Measurements from ENCODE around the gene SPANXN2. TPM values are rescaled to one million over a fixed set of nuclear protein-coding genes. Genes with fewer than 3 reads are reported as not detected.
"Not testable (repeated sequence)": the region's sequence is repeated elsewhere in the genome, so short reads cannot be mapped to it uniquely, and the experiment has no call there.

Gene SPANXN2
- not detected for total RNA-seq

- DNase-seq = not testable (repeated sequence)
These were observed at the start of gene SPANXN2 for GRCh38 chrX:143720652-143721051. Gene SPANXN2 (minus strand): TSS chrX:143720752. CDS start chrX:143720668, 84 bp downstream.

DNA sequence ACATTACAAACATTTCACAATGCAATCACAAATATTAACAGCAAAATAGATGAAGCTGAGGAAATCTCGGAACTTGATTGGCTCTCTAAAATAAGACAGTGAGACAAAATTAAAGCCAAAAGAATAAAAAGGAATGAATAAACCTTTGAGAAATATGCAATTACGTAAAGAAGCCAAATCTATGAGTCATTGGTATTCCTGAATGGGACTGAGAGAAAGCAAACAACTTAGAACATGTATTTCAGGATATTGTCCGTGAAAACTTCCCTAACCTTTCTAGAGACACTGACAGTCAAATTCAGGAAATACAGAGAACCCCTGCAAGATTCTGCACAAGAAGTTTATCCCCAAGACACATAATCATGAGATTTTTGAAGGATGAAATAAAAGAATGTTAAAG is 48.4 kb upstream of the SPANXN2 start:
- no peak for DNase-seq

DNA sequence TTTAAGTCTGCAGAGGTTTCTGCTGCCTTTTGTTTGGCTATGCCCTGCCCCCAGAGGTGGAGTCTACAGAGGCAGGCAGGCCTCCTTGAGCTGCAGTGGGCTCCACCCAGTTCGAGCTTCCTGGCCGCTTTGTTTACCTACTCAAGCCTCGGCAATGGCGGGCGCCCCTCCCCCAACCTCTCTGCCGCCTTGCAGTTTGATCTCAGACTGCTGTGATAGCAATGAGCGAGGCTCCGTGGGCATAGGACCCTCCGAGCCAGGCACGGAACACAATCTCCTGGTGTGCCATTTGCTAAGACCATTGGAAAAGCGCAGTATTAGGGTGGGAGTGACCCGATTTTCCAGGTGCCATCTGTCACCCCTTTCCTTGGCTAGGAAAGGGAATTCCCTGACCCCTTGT is 47.2 kb upstream of the SPANXN2 start:
- not testable (repeated sequence) for DNase-seq

DNA sequence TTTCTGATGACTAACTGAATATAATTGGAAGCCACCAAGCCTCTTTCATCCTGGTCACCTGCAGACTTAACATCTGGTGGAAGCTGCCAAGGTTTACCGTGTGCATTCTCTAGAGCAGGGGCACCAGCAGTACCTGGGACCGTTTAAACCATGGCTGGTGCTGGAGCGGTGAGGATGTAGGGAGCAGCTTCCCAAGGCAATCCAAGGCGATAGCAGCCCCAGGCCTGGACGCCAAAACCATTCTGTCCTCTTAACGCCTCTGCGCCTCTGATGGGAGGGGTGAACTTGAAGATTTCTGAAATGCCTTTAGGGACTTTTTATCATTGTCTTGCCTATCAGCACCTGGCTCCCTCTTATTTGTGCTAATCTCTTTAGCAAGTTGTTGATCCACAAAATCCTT is 37.3 kb upstream of the SPANXN2 start:
- no peak for DNase-seq

DNA sequence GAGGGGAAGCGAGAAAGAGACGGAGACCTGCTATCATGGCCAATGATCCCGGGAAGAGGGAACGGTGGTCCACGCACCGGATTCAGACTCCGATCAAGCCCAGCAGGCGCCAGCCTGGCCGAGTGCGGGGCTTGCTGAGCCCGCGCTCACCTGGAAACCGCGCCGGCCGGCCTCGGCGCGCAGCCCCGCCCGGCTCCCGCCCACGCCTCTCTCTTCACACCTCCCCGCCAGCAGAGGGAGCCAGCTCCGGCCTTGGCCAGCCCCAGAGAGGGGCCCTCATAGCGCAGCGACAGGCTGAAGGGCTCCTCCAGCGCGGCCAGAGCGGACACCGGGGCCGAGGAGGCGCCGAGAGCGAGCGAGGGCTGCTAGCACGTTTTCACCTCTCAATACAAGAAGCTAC is 36.8 kb upstream of the SPANXN2 start:
- DNase-seq = no peak

GRCh38 chrX:143754183-143754582 is 33.6 kb upstream of the SPANXN2 start:
- DNase-seq = no peak

- no peak for DNase-seq
These were observed 13.3 kb upstream of the SPANXN2 start for GRCh38 chrX:143733866-143734265.

DNA sequence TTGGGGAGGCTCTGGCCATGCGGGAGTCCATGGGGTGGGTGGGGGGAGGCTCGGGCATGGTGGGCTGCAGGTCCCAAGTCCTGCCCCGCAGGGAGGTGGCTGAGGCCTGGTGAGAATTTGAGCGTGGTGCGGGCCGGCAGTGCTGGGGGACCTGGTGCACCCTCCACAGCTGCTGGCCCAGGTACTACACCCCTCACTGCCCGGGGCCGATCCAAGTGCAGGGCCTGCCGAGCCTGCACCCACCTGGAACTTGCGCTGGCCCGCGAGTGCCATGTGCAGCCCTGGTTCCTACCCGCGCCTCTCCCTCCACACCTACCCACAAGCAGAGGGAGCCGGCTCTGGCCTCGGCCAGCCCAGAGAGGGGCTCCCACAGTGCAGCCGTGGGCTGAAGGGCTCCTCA is 5.7 kb upstream of the SPANXN2 start:
- no peak for DNase-seq

DNA sequence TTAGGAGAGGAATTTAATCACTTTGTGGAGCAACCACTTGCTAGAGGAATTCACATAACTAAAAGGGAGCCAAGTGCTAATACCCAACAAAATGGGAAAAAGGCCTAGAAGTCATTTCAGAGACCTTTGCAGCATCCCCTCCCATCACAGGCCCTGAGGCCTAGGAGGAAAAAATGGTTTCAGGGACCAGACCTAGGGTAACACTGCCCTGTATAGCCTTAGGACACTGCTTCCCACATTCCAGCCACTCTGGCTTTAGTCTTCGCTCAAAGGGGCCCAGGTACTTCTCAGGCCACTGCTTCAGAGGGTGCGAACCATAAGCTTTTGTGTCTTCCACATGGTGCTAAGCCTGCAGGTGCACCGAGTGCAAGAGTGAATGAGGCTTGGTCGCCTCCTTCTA is 19.1 kb downstream of the SPANXN2 start:
- DNase-seq = no peak

DNA sequence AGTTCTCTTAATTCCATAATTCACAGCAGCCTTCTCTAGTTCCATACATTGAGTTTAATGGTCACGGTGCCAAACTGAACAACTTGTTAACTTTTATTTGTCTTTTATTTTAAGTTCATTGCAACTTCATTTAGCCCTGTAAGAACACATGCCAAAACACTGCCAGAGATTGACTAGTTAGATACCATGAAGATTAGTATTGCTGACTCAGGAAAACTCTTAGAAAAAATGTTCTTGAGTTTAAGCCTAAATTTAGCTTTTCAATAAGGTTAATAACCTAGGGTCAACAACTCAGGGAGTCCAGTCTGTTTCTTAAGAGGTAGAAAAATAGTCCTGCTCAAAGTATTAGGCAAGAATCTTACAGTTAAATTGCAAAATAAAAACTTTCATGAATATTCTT is 25.7 kb downstream of the SPANXN2 start:
- no peak for DNase-seq

- DNase-seq = no peak
These were observed 37.1 kb downstream of the SPANXN2 start for GRCh38 chrX:143683486-143683885.

GRCh38 chrX:143674926-143675325 is 45.6 kb downstream of the SPANXN2 start:
- no peak for DNase-seq

DNA sequence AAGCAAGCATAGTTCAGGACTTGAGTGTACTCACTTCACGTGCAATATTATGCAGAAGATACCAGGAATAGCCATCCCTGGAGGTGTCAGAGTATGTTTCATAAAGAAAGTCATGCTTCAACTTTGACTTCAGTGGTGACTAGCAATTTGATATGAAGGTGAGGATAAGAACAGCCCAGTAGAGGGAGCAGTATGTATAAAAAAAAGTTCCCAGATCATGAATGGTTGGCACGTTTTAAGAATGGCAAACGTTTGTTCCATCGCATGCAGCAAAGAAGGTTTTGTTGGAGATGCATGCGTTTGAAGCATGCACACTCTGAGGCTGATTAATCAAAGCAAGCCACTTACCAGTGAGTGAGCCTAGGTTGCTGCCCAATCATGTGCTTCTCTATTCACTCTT is 51.2 kb downstream of the SPANXN2 start:
- DNase-seq = peak; percentile 0

DNA sequence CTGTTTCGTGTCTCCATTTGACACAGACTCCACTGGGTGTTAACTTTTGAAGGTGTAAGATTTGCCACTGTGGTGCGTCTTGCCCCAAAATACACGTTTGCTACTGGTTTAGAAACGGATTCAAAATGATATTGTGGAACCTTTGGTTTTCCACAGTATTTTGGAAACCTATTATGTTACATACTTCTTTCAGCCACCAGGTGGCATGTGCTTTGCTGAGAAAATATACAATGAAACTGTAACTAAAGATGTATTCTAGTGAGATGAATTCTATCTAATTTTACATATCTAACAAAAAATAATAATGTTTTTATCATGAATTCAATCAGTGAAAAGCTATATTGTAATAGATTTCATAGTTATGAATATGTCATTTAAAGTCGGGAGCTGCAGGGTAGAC is 56.2 kb downstream of the SPANXN2 start:
- no peak for DNase-seq

- no peak for DNase-seq
These were observed 56.8 kb downstream of the SPANXN2 start for GRCh38 chrX:143663755-143664154.

Other genes starting within 250 kb of the SPANXN2 start
- gene SPANXN3, start 203.3 kb downstream of the SPANXN2 start, total RNA-seq = not detected
- gene SLITRK4, start 84.7 kb downstream of the SPANXN2 start, total RNA-seq = 1.6 TPM
- not detected for gene UBE2NL, start 163.3 kb upstream of the SPANXN2 start, total RNA-seq

Measured in skin of body (tissue), 2 donors.